Measurements from ENCODE around the gene B9D2. TPM values are rescaled to one million over a fixed set of nuclear protein-coding genes. Genes with fewer than 3 reads are reported as not detected.

Gene B9D2
- total and polyA plus RNA-seq, 2 donors, result 9.0 to 9.3 TPM

GRCh38 chr19:41363371-41363752 is 587 bp downstream of the B9D2 start:
- DNase-seq (ENCODE audit: low read depth in 6 of 9, low spot score in 9 of 9), result no peak
- Histone ChIP-seq H3K4me1 (ENCODE audit: control insufficient read depth in 2 of 2, insufficient read depth in 2 of 2, low read length in 2 of 2) (peaks cover 6 to 16% of the 10 kb centered on the region in 2 donors), H3K27ac (ENCODE audit: low read depth in 1 of 2, low read length in 1 of 2) (peak overlapping the region; percentile 72 to 99), H3K36me3 (ENCODE audit: control insufficient read depth in 2 of 2, insufficient read depth in 2 of 2, low read length in 1 of 2) (peaks cover 5 to 10% of the 10 kb centered on the region in 2 donors), H3K9me3 (ENCODE audit: control insufficient read depth in 2 of 2, insufficient read depth in 1 of 2, low read length in 1 of 2) (no peaks in the 10 kb centered on the region), H3K4me3 (ENCODE audit: low read length in 2 of 2) (peak overlapping the region; percentile 54 to 79), H3K27me3 (ENCODE audit: control insufficient read depth in 2 of 2, insufficient read depth in 1 of 2, low read length in 1 of 2) (no peaks in the 10 kb centered on the region)
- WGBS, result 61% methylated on average over 6 of the region's 6 CpGs

- WGBS, result 96% methylated on average over 10 of the region's 10 CpGs
- Histone ChIP-seq H3K36me3 (ENCODE audit: control insufficient read depth in 2 of 2, insufficient read depth in 2 of 2, low read length in 1 of 2) (peaks cover 5 to 7% of the 10 kb centered on the region in 2 donors), H3K27ac (ENCODE audit: low read depth in 1 of 2, low read length in 1 of 2) (no peak overlapping the region), H3K9me3 (ENCODE audit: control insufficient read depth in 2 of 2, insufficient read depth in 1 of 2, low read length in 1 of 2) (no peaks in the 10 kb centered on the region), H3K27me3 (ENCODE audit: control insufficient read depth in 2 of 2, insufficient read depth in 1 of 2, low read length in 1 of 2) (no peaks in the 10 kb centered on the region), H3K4me3 (ENCODE audit: low read length in 2 of 2) (no peak overlapping the region), H3K4me1 (ENCODE audit: control insufficient read depth in 2 of 2, insufficient read depth in 2 of 2, low read length in 2 of 2) (peaks cover 6 to 24% of the 10 kb centered on the region in 2 donors)
- DNase-seq (ENCODE audit: low read depth in 6 of 9, low spot score in 9 of 9), result no peak
These were observed 1.7 kb downstream of the B9D2 start for GRCh38 chr19:41362143-41362847.

GRCh38 chr19:41359741-41360140 is 4.2 kb downstream of the B9D2 start:
- Histone ChIP-seq H3K4me1 (ENCODE audit: control insufficient read depth in 2 of 2, insufficient read depth in 2 of 2, low read length in 2 of 2) (peaks cover 10 to 34% of the 10 kb centered on the region in 2 donors), H3K36me3 (ENCODE audit: control insufficient read depth in 2 of 2, insufficient read depth in 2 of 2, low read length in 1 of 2) (peaks cover 5 to 12% of the 10 kb centered on the region in 2 donors), H3K27ac (ENCODE audit: low read depth in 1 of 2, low read length in 1 of 2) (no peak overlapping the region), H3K4me3 (ENCODE audit: low read length in 2 of 2) (no peak overlapping the region), H3K9me3 (ENCODE audit: control insufficient read depth in 2 of 2, insufficient read depth in 1 of 2, low read length in 1 of 2) (no peaks in the 10 kb centered on the region), H3K27me3 (ENCODE audit: control insufficient read depth in 2 of 2, insufficient read depth in 1 of 2, low read length in 1 of 2) (no peaks in the 10 kb centered on the region)
- WGBS, result 97% methylated on average over 1 of the region's 1 CpG
- DNase-seq (ENCODE audit: low read depth in 6 of 9, low spot score in 9 of 9), result no peak

GRCh38 chr19:41357746-41358145 is 6.2 kb downstream of the B9D2 start:
- H3K4me1 ChIP-seq (ENCODE audit: control insufficient read depth in 2 of 2, insufficient read depth in 2 of 2, low read length in 2 of 2), result peaks cover 6 to 33% of the 10 kb centered on the region in 2 donors
- peak overlapping the region in 1 of 2 donors; percentile 43 for H3K27ac ChIP-seq (ENCODE audit: low read depth in 1 of 2, low read length in 1 of 2)
- no peaks in the 10 kb centered on the region for H3K27me3 ChIP-seq (ENCODE audit: control insufficient read depth in 2 of 2, insufficient read depth in 1 of 2, low read length in 1 of 2)
- no peak overlapping the region for H3K4me3 ChIP-seq (ENCODE audit: low read length in 2 of 2)
- DNase-seq (ENCODE audit: low read depth in 6 of 9, low spot score in 9 of 9), result no peak
- peaks cover 4 to 12% of the 10 kb centered on the region in 2 donors for H3K36me3 ChIP-seq (ENCODE audit: control insufficient read depth in 2 of 2, insufficient read depth in 2 of 2, low read length in 1 of 2)
- no peaks in the 10 kb centered on the region for H3K9me3 ChIP-seq (ENCODE audit: control insufficient read depth in 2 of 2, insufficient read depth in 1 of 2, low read length in 1 of 2)
- WGBS, result 95% methylated on average over 13 of the region's 13 CpGs

- WGBS, result 64% methylated on average over 11 of the region's 11 CpGs
- H3K4me1 ChIP-seq (ENCODE audit: control insufficient read depth in 2 of 2, insufficient read depth in 2 of 2, low read length in 2 of 2), result peaks cover 6 to 35% of the 10 kb centered on the region in 2 donors
- H3K27ac ChIP-seq (ENCODE audit: low read depth in 1 of 2, low read length in 1 of 2), result peak overlapping the region; percentile 40 to 84
These were observed 6.8 kb downstream of the B9D2 start for GRCh38 chr19:41356984-41357739.

GRCh38 chr19:41355802-41356201 is 8.1 kb downstream of the B9D2 start:
- H3K9me3 ChIP-seq (ENCODE audit: control insufficient read depth in 2 of 2, insufficient read depth in 1 of 2, low read length in 1 of 2), result no peaks in the 10 kb centered on the region
- H3K4me3 ChIP-seq (ENCODE audit: low read length in 2 of 2), result no peak overlapping the region
- peaks cover 0 to 7% of the 10 kb centered on the region in 2 donors for H3K36me3 ChIP-seq (ENCODE audit: control insufficient read depth in 2 of 2, insufficient read depth in 2 of 2, low read length in 1 of 2)
- no peak for DNase-seq (ENCODE audit: low read depth in 6 of 9, low spot score in 9 of 9)
- 96% methylated on average over 3 of the region's 3 CpGs for WGBS
- peaks cover 0 to 4% of the 10 kb centered on the region in 2 donors for H3K27me3 ChIP-seq (ENCODE audit: control insufficient read depth in 2 of 2, insufficient read depth in 1 of 2, low read length in 1 of 2)
- peaks cover 6 to 43% of the 10 kb centered on the region in 2 donors for H3K4me1 ChIP-seq (ENCODE audit: control insufficient read depth in 2 of 2, insufficient read depth in 2 of 2, low read length in 2 of 2)
- H3K27ac ChIP-seq (ENCODE audit: low read depth in 1 of 2, low read length in 1 of 2), result no peak overlapping the region

More at GRCh38 chr19:41356984-41357739, 6.8 kb downstream of the B9D2 start:
- Histone ChIP-seq H3K36me3 (ENCODE audit: control insufficient read depth in 2 of 2, insufficient read depth in 2 of 2, low read length in 1 of 2) (peaks cover 3 to 12% of the 10 kb centered on the region in 2 donors), H3K4me3 (ENCODE audit: low read length in 2 of 2) (no peak overlapping the region), H3K27me3 (ENCODE audit: control insufficient read depth in 2 of 2, insufficient read depth in 1 of 2, low read length in 1 of 2) (peaks cover 0 to under 1% of the 10 kb centered on the region in 2 donors), H3K9me3 (ENCODE audit: control insufficient read depth in 2 of 2, insufficient read depth in 1 of 2, low read length in 1 of 2) (no peaks in the 10 kb centered on the region)
- peak in 1 of 9 donors; percentile 54 for DNase-seq (ENCODE audit: low read depth in 6 of 9, low spot score in 9 of 9)

GRCh38 chr19:41355035-41355434 is 8.9 kb downstream of the B9D2 start:
- DNase-seq (ENCODE audit: low read depth in 6 of 9, low spot score in 9 of 9), result no peak
- Histone ChIP-seq H3K4me1 (ENCODE audit: control insufficient read depth in 2 of 2, insufficient read depth in 2 of 2, low read length in 2 of 2) (peaks cover 11 to 48% of the 10 kb centered on the region in 2 donors), H3K4me3 (ENCODE audit: low read length in 2 of 2) (no peak overlapping the region), H3K27me3 (ENCODE audit: control insufficient read depth in 2 of 2, insufficient read depth in 1 of 2, low read length in 1 of 2) (peaks cover 0 to 4% of the 10 kb centered on the region in 2 donors), H3K9me3 (ENCODE audit: control insufficient read depth in 2 of 2, insufficient read depth in 1 of 2, low read length in 1 of 2) (no peaks in the 10 kb centered on the region), H3K36me3 (ENCODE audit: control insufficient read depth in 2 of 2, insufficient read depth in 2 of 2, low read length in 1 of 2) (peaks cover 0 to 6% of the 10 kb centered on the region in 2 donors), H3K27ac (ENCODE audit: low read depth in 1 of 2, low read length in 1 of 2) (no peak overlapping the region)
- 97% methylated on average over 1 of the region's 1 CpG for WGBS

- Histone ChIP-seq H3K27ac (ENCODE audit: low read depth in 1 of 2, low read length in 1 of 2) (peak overlapping the region; percentile 18 to 34), H3K4me1 (ENCODE audit: control insufficient read depth in 2 of 2, insufficient read depth in 2 of 2, low read length in 2 of 2) (peaks cover 11 to 54% of the 10 kb centered on the region in 2 donors), H3K36me3 (ENCODE audit: control insufficient read depth in 2 of 2, insufficient read depth in 2 of 2, low read length in 1 of 2) (peaks cover 0 to 6% of the 10 kb centered on the region in 2 donors), H3K4me3 (ENCODE audit: low read length in 2 of 2) (peak overlapping the region; percentile 31 to 90), H3K9me3 (ENCODE audit: control insufficient read depth in 2 of 2, insufficient read depth in 1 of 2, low read length in 1 of 2) (no peaks in the 10 kb centered on the region), H3K27me3 (ENCODE audit: control insufficient read depth in 2 of 2, insufficient read depth in 1 of 2, low read length in 1 of 2) (peaks cover 0 to 4% of the 10 kb centered on the region in 2 donors)
- 93% methylated on average over 23 of the region's 23 CpGs for WGBS
- DNase-seq (ENCODE audit: low read depth in 6 of 9, low spot score in 9 of 9), result no peak
These were observed 9.5 kb downstream of the B9D2 start for GRCh38 chr19:41354343-41354953.

Data from thymus (tissue), 11 donors.